Pancreas (tissue), 10 donors: Measurements from ENCODE around the gene FLRT2. TPM values are rescaled to one million over a fixed set of nuclear protein-coding genes. Genes with fewer than 3 reads are reported as not detected.

ENCODE experiments used
- ATAC-seq, 4 donors: fragments of 200-7000 bp; cut with Tn5 transposase; one replicate each; pipeline versions ENCODE4 v1.8.0 to v1.9.1; 2020; ENCODE audit warnings: mild to moderate bottlenecking in 4 of 4, moderate library complexity in 4 of 4
- DNase-seq, 6 donors: peaks; one replicate each; pipeline ENCODE4 v3.0.0-alpha.2; 2020
- FAIRE-seq: peaks from 2 replicates; lab custom pipeline; 2012; peaks lifted over from hg19 to GRCh38; lab: Jason Lieb, UNC
- H3K27ac ChIP-seq, 4 donors: fragments of 200-600 bp; sonication (generic); 1 replicate in 3 of 4; 2 replicates in 1 of 4; pipeline versions ENCODE4 v1.5.0 to v1.8.0; 2020
- H3K27me3 ChIP-seq, 4 donors: fragments of 200-600 bp; one replicate each; pipeline ENCODE4 v1.8.0; 2021
- H3K36me3 ChIP-seq, 3 donors: fragments of 200-600 bp; sonication (generic) in 1 of 3; one replicate each; pipeline versions ENCODE4 v1.5.0 to v1.8.0; 2020 to 2021
- H3K4me1 ChIP-seq, 3 donors: fragments of 200-600 bp; one replicate each; pipeline ENCODE4 v1.8.0; 2021
- H3K4me3 ChIP-seq, 4 donors: fragments of 200-600 bp; sonication (generic) in 2 of 4; one replicate each; pipeline versions ENCODE4 v1.5.0 to v1.8.0; 2020 to 2021
- H3K9me3 ChIP-seq, 4 donors: fragments of 200-600 bp; one replicate each; pipeline ENCODE4 v1.8.0; 2021
- CTCF ChIP-seq, 4 donors: fragments of 200-600 bp; sonication (generic) in 3 of 4; IDR thresholded peaks; one replicate each; pipeline versions ENCODE4 v1.5.0 to v1.8.0; 2021; ENCODE audit warnings: antibody characterized with exemption in 4 of 4
- WGBS, 2 donors: extraction: QIAGEN DNeasy Blood & Tissue Kit; methylation state at CpG; one replicate each; pipeline ENCODE4 v1.1.7; 2013; 5-methylcytosine and 5-hydroxymethylcytosine counted together
- intact Hi-C, 3 donors: fragments of 100-400 bp; cut with DNase I; formaldehyde crosslinking; loops; one replicate each; pipeline versions ENCODE4 v1.11.1 to v1.14.2; 2022
- polyA plus RNA-seq, 2 donors: library from polyadenylated mRNA; stranded (reverse); fragments of 200-250 nt; gene quantifications; one replicate each; pipeline ENCODE4 v1.2.3, GENCODE V29; 2013
- total RNA-seq, 6 donors: library from RNA; stranded (reverse); fragmentation: NEBNext Ultra II Directional in 4 of 6; extraction: Animal tissue kit (Norgen Biotek cat#: 25700) in 4 of 6; gene quantifications; one replicate each; pipeline versions ENCODE4 v1.2.1 to v1.2.4, GENCODE V29; 2021 to 2023
- donor health status: healthy with polysubstance abuse.
- donor health status: DM: no; HTN: no; CAD: no; lungs with moderate emphysema.
- donor health status: DM: no; HTN: no; CAD: no.
- donor health status: control.
- donor health status: control.
- donor health status: Bipolar disorder and iron deficiency.
- donor health status: DM: yes; HTN: yes; CAD: no.
- donor health status: DM: no; HTN: no; CAD: no.
- donor health status: DM: no; HTN: no; CAD: no.
- donor health status: DM: yes; HTN: yes; CAD: no.

FLRT2 gene
- total and polyA plus RNA-seq, 8 donors, result 62.8 to 229 (median 101) TPM

- peaks cover 0 to 9% (median 0%) of the 10 kb centered on the region in 3 donors for H3K36me3 ChIP-seq
- ATAC-seq, result peak in 2 of 4 donors; percentile 32 to 40
- H3K4me1 ChIP-seq, result peaks cover 0 to 7% (median 0%) of the 10 kb centered on the region in 3 donors
- H3K27ac ChIP-seq, result no peak overlapping the region
- no peaks in the 10 kb centered on the region for H3K9me3 ChIP-seq
- no peak for DNase-seq
- no peak for TF ChIP-seq CTCF (IDR thresholded peaks at IDR 0.05)
- no peak for FAIRE-seq
- intact Hi-C loops, result no loop called here
- no peaks in the 10 kb centered on the region for H3K27me3 ChIP-seq
- no peak overlapping the region for H3K4me3 ChIP-seq
Measured at GRCh38 chr14:85590784-85591183, 60.8 kb downstream of the FLRT2 start.

GRCh38 chr14:85594217-85594616 lies 64.3 kb downstream of the FLRT2 start:
- ATAC-seq, result no peak

GRCh38 chr14:85595981-85596380 lies 66.0 kb downstream of the FLRT2 start:
- no peak for TF ChIP-seq CTCF (IDR thresholded peaks at IDR 0.05)
- H3K27me3 ChIP-seq, result no peaks in the 10 kb centered on the region
- DNase-seq (no peak), ATAC-seq (no peak), FAIRE-seq (no peak)
- intact Hi-C loops, result no loop called here
- no peaks in the 10 kb centered on the region for H3K9me3 ChIP-seq
- H3K4me1 ChIP-seq, result peaks cover 0 to 2% (median 0%) of the 10 kb centered on the region in 3 donors
- H3K27ac ChIP-seq, result no peak overlapping the region
- WGBS, 2 donors, result 67 to 73% methylated on average over 10 of the region's 10 CpGs
- H3K36me3 ChIP-seq, result no peaks in the 10 kb centered on the region
- no peak overlapping the region for H3K4me3 ChIP-seq

More at GRCh38 chr14:85594217-85594616, 64.3 kb downstream of the FLRT2 start:
- 80 to 83% methylated on average over 3 of the region's 3 CpGs for WGBS, 2 donors
- Histone ChIP-seq H3K9me3 (no peaks in the 10 kb centered on the region), H3K4me1 (peaks cover 0 to 2% (median 0%) of the 10 kb centered on the region in 3 donors), H3K27ac (no peak overlapping the region), H3K4me3 (no peak overlapping the region), H3K27me3 (no peaks in the 10 kb centered on the region), H3K36me3 (peaks cover 0 to 7% (median 0%) of the 10 kb centered on the region in 3 donors)
- intact Hi-C loops, result no loop called here
- TF ChIP-seq CTCF (IDR thresholded peaks at IDR 0.05), result no peak
- no peak for DNase-seq
- no peak for FAIRE-seq

GRCh38 chr14:85596562-85596961 lies 66.6 kb downstream of the FLRT2 start:
- intact Hi-C loops, result no loop called here
- Histone ChIP-seq H3K36me3 (no peaks in the 10 kb centered on the region), H3K27me3 (no peaks in the 10 kb centered on the region), H3K4me3 (no peak overlapping the region), H3K9me3 (no peaks in the 10 kb centered on the region), H3K4me1 (peaks cover 0 to 2% (median 1%) of the 10 kb centered on the region in 3 donors), H3K27ac (no peak overlapping the region)
- peak in 2 of 4 donors; percentile 66 to 74 for ATAC-seq
- WGBS, 2 donors, result 21 to 23% methylated on average over 4 of the region's 4 CpGs
- FAIRE-seq, result no peak
- DNase-seq, result peak in 1 of 6 donors; percentile 13
- TF ChIP-seq CTCF (IDR thresholded peaks at IDR 0.05), result no peak

- WGBS, 2 donors, result 90 to 91% methylated on average over 3 of the region's 3 CpGs
- no peak for ATAC-seq
- FAIRE-seq, result no peak
Measured at GRCh38 chr14:85597701-85598100, 67.8 kb downstream of the FLRT2 start.

More at GRCh38 chr14:85597701-85598100, 67.8 kb downstream of the FLRT2 start:
- intact Hi-C loops, result no loop called here
- H3K4me1 ChIP-seq, result peaks cover 0 to 3% (median 2%) of the 10 kb centered on the region in 3 donors
- no peaks in the 10 kb centered on the region for H3K36me3 ChIP-seq
- no peaks in the 10 kb centered on the region for H3K9me3 ChIP-seq
- H3K27me3 ChIP-seq, result no peaks in the 10 kb centered on the region
- no peak for DNase-seq
- no peak overlapping the region for H3K4me3 ChIP-seq
- no peak overlapping the region for H3K27ac ChIP-seq
- TF ChIP-seq CTCF (IDR thresholded peaks at IDR 0.05), result no peak
